GM06990 (cell line): ENCODE measurements around the gene PANK4.
"Not testable (repeated sequence)": the region's sequence is repeated elsewhere in the genome, so short reads cannot be mapped to it uniquely, and the experiment has no call there.

Experiments
- DNase-seq: peaks from one replicate; pipeline ENCODE4 v3.0.0-alpha.2; 2011; ENCODE audit not compliant: insufficient read length; ENCODE audit errors: extremely low read depth
- H3K27me3 ChIP-seq: replicated peaks from 2 replicates; pipeline ENCODE4 v1.6.0; 2011; ENCODE audit warnings: low read length; ENCODE audit not compliant: control insufficient read depth, insufficient read depth
- H3K36me3 ChIP-seq: 2 replicates; pipeline ENCODE4 v1.5.1; 2011; ENCODE audit warnings: low read length; ENCODE audit not compliant: control insufficient read depth, insufficient read depth
- H3K4me3 ChIP-seq: replicated peaks from 2 replicates; pipeline ENCODE4 v1.5.1; 2011; ENCODE audit warnings: low read depth, mild to moderate bottlenecking, control low read depth, low read length
- TF ChIP-seq, protein P1 (sequence below): IDR thresholded peaks from 2 replicates; pipeline ENCODE4 v1.5.1; 2011; ENCODE audit warnings: low read length, control low read depth, mild to moderate bottlenecking, inconsistent platforms; ENCODE audit not compliant: insufficient read depth, poor library complexity, severe bottlenecking

The PANK4 gene

DNA sequence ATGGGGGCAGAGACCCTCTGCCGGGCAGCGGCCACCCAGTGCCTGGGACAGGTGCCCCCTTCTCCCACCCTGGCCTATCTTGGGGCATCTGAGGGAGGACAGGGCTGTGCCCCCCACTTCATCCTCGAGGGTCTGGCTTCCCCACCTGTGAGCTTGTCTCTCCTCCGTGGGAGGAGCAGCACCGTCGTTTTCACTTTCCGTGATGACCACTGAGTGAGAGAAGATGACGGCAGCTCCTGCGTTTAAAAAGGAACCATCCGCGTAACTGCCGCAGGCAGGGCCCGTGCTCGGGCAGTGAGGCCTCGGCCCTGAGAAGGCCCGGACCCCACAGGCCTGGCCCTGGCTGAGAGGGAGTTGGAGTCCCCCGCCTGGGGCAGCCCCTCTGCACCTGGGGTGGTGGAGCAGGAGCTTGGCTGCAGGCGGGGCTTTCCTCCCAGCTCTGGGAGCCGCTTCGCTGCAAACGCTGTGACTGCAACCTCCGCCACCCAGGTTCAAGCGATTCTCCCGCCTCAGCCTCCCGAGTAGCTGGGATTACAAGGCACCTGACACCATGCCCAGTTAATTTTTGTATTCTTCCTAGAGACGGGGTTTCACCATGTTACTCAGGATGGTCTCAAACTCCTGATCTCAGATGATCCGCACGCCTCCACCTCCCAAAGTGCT, 23.1 kb upstream of the PANK4 start:
- H3K36me3 ChIP-seq, H3K27me3 ChIP-seq: not testable (repeated sequence)
- peak overlapping the region; percentile 29 for H3K4me3 ChIP-seq
- peak; percentile 57 for DNase-seq

DNA sequence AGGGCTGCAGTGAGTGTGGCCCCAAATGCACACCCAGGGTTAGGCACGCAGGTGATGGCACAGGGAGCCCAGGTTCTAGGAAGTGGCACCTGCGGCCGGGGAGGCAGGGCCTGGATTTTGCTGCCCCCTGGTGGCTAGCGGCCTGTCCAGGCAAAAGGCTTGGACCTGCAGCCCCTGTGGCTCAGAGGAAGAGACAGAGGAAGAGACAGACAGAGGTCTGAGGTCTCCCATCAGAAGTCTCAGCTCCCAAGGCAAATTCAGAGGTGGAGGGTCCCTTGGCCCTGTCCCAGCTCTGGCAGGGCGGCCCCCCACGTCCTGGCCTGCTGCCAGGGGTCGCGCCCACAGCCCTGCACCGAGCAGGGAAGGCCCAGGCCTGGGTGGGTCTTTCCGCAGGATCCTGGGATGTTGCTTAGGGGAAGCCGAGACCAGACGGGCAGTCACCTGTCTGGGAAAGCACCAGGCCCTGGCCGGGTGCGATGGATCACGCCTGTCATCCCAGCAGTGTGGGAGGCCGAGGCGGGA, 21.7 kb upstream of the PANK4 start:
- TF ChIP-seq, protein P1, sequence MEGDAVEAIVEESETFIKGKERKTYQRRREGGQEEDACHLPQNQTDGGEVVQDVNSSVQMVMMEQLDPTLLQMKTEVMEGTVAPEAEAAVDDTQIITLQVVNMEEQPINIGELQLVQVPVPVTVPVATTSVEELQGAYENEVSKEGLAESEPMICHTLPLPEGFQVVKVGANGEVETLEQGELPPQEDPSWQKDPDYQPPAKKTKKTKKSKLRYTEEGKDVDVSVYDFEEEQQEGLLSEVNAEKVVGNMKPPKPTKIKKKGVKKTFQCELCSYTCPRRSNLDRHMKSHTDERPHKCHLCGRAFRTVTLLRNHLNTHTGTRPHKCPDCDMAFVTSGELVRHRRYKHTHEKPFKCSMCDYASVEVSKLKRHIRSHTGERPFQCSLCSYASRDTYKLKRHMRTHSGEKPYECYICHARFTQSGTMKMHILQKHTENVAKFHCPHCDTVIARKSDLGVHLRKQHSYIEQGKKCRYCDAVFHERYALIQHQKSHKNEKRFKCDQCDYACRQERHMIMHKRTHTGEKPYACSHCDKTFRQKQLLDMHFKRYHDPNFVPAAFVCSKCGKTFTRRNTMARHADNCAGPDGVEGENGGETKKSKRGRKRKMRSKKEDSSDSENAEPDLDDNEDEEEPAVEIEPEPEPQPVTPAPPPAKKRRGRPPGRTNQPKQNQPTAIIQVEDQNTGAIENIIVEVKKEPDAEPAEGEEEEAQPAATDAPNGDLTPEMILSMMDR: peak; percentile 93
- H3K4me3 ChIP-seq: peak overlapping the region; percentile 77
- H3K36me3 ChIP-seq: no peaks in the 10 kb centered on the region
- no peaks in the 10 kb centered on the region; the same call in 1 of the 2 replicates for H3K27me3 ChIP-seq
- DNase-seq: peak; percentile 83

DNA sequence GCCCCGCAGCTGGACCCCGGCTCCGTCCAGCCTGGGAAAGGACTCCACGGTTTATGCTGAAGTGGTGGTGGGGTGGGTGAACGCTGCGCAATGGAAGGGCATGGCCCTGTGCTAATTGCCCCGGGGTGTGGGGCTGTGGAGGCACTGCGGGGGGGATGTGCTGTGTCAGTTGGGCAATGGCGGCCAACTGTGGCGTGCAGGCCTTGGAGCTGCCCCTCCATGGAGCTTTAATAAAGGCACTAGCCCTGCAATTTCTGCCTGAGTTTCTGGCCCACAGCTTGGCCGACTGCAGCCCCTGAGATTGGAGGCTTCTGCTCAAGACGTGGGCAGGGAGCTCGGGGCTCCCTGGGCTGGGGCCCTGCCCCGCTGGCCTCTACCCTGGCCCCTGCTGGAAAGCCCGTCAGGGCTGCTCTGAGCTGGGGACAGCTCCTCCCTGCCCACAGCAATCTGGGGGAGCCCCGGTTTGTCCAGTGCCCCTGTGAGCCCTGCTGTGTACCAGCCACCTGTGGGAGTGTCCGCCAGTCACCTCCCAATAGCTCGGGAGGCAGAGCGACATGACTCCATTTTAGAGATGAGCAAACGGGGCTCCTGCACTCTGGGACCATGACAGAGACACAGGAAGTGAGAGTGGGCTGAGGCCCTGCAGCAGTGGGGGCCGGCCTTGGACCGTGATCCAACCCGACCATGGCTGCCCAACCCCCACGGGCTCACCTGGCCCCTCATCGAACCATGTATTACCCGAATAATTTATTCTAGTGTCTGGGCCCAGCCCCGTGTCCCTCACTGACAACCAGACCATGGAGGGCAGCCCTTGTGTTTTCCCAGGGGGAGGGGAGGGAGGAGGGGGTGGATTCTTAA, 21.0 kb upstream of the PANK4 start:
- peak; percentile 80 for DNase-seq
- Histone ChIP-seq H3K27me3 (no peaks in the 10 kb centered on the region; the same call in 1 of the 2 replicates), H3K4me3 (peak overlapping the region; percentile 77), H3K36me3 (no peaks in the 10 kb centered on the region)
- TF ChIP-seq, protein P1: no peak

DNA sequence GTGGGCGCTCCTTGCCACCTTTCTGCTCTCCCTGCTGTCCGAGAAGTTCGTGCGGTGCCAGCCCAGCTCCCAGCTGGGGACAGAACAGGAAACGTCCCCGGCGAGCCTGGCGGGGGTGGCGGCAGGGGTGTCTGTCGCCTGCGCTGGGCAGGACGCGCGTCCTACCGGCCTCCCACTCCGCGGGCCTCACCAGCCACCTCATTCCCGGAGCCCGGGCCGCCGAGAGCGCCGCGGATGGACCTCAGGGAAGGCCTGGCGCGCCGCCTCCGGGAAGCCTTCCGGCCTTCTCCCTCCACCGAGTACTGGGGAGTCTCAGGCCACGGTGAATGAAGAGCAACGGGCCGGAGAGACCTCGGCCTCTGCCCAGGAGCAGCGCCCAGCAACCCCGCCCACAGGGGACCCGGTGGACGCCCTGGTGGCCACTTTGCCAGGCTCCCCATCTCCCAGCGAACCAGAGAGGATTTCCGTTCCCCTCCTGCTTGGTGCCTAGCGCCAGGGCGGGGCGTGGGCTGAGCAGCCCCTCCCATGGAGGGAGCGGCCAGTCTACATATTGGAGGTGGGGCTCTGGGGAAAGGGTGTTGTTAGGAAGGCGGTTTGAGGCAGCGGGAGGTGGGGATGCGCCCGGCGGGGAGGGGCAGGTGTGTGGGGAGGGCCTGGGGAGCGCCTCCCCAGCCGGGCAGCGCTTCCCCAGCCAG, 20.3 kb upstream of the PANK4 start:
- TF ChIP-seq, protein P1: no peak
- DNase-seq: peak; percentile 90
- peak overlapping the region; percentile 77 for H3K4me3 ChIP-seq

DNA sequence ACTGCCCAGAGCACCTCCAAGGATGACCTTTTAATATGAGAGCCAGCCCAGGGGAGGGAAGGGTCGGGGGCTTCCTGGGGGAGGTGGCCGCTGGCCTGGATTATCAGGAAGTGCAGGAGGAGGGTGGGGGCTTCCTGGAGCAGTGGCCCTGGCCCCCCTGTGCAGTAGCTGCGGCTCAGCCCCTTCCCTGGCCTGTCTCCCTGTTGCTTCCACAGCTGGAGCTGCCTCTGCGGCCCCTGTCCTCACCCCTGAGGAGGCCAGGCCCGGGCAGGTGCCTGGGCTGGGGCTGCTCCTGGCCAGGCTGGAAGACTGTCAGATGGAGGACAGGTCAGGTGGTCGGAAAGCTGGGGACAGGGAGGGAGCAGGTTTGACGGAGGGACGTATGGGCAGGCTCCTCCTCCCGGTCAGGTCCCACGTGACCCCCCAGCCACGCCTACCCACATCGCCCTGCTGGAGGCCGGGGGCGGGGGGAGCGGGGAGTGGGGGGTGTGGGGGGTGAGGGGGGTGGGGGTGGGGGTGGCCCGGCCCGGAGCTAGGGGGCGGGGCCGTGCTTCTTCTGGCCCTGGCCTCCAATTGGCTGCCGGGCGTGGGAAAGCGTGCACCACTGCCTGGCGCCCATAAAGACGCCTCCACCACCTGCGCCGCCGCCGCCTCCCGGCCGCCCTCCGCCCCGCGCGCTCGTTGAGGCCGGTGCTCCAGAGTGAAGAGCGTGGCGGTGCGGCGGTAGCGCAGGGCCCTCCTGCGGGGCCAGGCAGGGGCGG, 19.5 kb upstream of the PANK4 start:
- no peaks in the 10 kb centered on the region for H3K36me3 ChIP-seq
- no peaks in the 10 kb centered on the region; the same call in 1 of the 2 replicates for H3K27me3 ChIP-seq
- peak overlapping the region; percentile 77 for H3K4me3 ChIP-seq
- TF ChIP-seq, protein P1: no peak
- DNase-seq: peak; percentile 90

More for the DNA sequence above, 20.3 kb upstream of the PANK4 start:
- H3K27me3 ChIP-seq: no peaks in the 10 kb centered on the region; the same call in 1 of the 2 replicates
- no peaks in the 10 kb centered on the region for H3K36me3 ChIP-seq
